KG1 (cell line): ENCODE measurements around the gene UBE2G2.

Source experiments
- DNase-seq: peaks from one replicate; lab custom pipeline; 2025; lab: John Stamatoyannopoulos, UW

Gene UBE2G2

GRCh38 chr21:44801468-44802395, at the start of gene UBE2G2:
Gene UBE2G2, minus strand, starts transcription at chr21:44801820. Its CDS starts 72 bp downstream, at chr21:44801748.
- DNase-seq = peak; percentile 50

- DNase-seq = no peak
Observed at GRCh38 chr21:44850905-44851657, 49.5 kb upstream of the UBE2G2 start.

- no peak for DNase-seq
Observed at GRCh38 chr21:44850208-44850800, 48.7 kb upstream of the UBE2G2 start.

GRCh38 chr21:44849616-44850130, 48.1 kb upstream of the UBE2G2 start:
- no peak for DNase-seq

- DNase-seq = no peak
Observed at GRCh38 chr21:44848821-44849521, 47.4 kb upstream of the UBE2G2 start.

- no peak for DNase-seq
Observed at GRCh38 chr21:44847261-44848056, 45.8 kb upstream of the UBE2G2 start.

- DNase-seq = no peak
Observed at GRCh38 chr21:44846485-44847260, 45.1 kb upstream of the UBE2G2 start.

- no peak for DNase-seq
Observed at GRCh38 chr21:44846224-44846484, 44.5 kb upstream of the UBE2G2 start.

GRCh38 chr21:44845418-44846223, 44.0 kb upstream of the UBE2G2 start:
- no peak for DNase-seq

GRCh38 chr21:44844256-44844655, 42.6 kb upstream of the UBE2G2 start:
- DNase-seq = no peak

- DNase-seq = no peak
Observed at GRCh38 chr21:44842721-44843445, 41.3 kb upstream of the UBE2G2 start.

GRCh38 chr21:44842087-44842486, 40.5 kb upstream of the UBE2G2 start:
- no peak for DNase-seq

- DNase-seq = no peak
Observed at GRCh38 chr21:44840771-44841170, 39.2 kb upstream of the UBE2G2 start.

GRCh38 chr21:44838951-44839350, 37.3 kb upstream of the UBE2G2 start:
- no peak for DNase-seq

- DNase-seq = no peak
Observed at GRCh38 chr21:44838039-44838895, 36.6 kb upstream of the UBE2G2 start.

GRCh38 chr21:44837537-44837936, 35.9 kb upstream of the UBE2G2 start:
- no peak for DNase-seq

- DNase-seq = no peak
Observed at GRCh38 chr21:44836666-44837471, 35.2 kb upstream of the UBE2G2 start.
